Measurements from ENCODE around the gene MAPRE2. TPM values are rescaled to one million over a fixed set of nuclear protein-coding genes. Genes with fewer than 3 reads are reported as not detected.

MAPRE2 gene
- total and polyA plus RNA-seq, 2 experiments from 2014 or later = 11.2 to 16.1 TPM

DNA sequence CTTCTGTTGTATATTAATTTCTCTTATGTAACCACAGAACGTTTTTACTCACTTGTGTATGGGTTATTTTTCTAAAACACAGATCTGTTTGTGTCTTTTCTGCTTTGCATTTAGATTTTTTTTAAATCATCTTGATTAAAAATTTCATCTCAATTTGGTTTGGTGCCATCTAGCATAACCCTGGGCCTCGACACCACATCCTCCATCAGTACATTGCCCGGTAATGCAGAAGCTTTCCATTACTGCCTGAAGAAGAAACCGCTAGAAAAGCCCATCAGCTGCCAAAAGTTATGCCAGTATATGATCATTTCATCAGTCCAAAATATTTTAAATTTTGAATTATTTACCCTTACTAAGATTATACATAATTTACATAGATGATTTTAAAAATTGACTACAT lies 26.2 kb downstream of the MAPRE2 start:
- H3K36me3 ChIP-seq (ENCODE audit: low read depth) = no peaks in the 10 kb centered on the region
- H2AFZ ChIP-seq = no peak overlapping the region
- H3K4me2 ChIP-seq (ENCODE audit: unreplicated experiment) = no peak overlapping the region
- H3K9ac ChIP-seq = no peak overlapping the region
- H4K20me1 ChIP-seq (ENCODE audit: insufficient read depth) = no peaks in the 10 kb centered on the region
- H3K9me2 ChIP-seq (ENCODE audit: insufficient read depth) = no peaks in the 10 kb centered on the region
- H3K27me3 ChIP-seq (replicated peaks; ENCODE audit: insufficient read depth) = no peaks in the 10 kb centered on the region
- no peak for DNase-seq
- in situ Hi-C loops (cut with MboI) = no loop called here
- H3K27ac ChIP-seq = no peak overlapping the region
- WGBS, 2 experiments (ENCODE audit: low coverage in 1 of 2, low lambda C conversion rate in 2 of 2, missing lambda C conversion rate in 2 of 2) = 79 to 87% methylated on average over 4 of the region's 4 CpGs
- no peaks in the 10 kb centered on the region for H3K79me2 ChIP-seq (ENCODE audit: insufficient read depth)
- no peak for TF ChIP-seq EZH2 (IDR thresholded peaks at IDR 0.05; ENCODE audit: insufficient read depth, poor library complexity, severe bottlenecking)
- TF ChIP-seq EZH2phosphoT487 (IDR thresholded peaks at IDR 0.05; ENCODE audit: insufficient read depth, low read depth) = no peak
- H3K4me1 ChIP-seq (ENCODE audit: insufficient read depth) = no peaks in the 10 kb centered on the region
- no peak overlapping the region for H3K4me3 ChIP-seq
- no peaks in the 10 kb centered on the region for H3F3A ChIP-seq (ENCODE audit: insufficient read depth)
- no peaks in the 10 kb centered on the region for H3K9me3 ChIP-seq (ENCODE audit: low read depth)

DNA sequence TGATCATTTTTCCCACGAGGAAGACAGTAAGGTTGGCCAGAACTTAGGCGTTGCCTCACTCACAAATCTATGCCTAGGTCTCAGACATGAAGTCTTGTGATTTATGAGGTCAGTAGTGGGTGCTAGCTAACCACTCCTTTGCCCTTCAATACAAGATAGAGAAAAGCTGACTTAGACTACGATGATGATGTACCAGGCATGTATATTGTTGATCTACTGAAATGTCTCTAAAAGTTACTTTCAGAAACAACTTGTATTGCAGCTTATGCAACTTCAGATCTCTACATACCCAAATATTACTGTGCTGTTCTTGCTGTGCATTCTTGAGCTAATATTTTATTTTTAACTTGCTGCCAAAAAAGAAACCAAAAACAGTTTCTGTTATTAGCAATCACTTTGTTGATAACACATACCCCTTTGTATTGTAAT lies 30.6 kb downstream of the MAPRE2 start:
- Histone ChIP-seq H3K79me2 (ENCODE audit: insufficient read depth) (no peaks in the 10 kb centered on the region), H3K27ac (no peak overlapping the region), H3K9ac (no peak overlapping the region), H3K4me3 (no peak overlapping the region), H3K36me3 (ENCODE audit: low read depth) (no peaks in the 10 kb centered on the region), H2AFZ (no peak overlapping the region), H4K20me1 (ENCODE audit: insufficient read depth) (no peaks in the 10 kb centered on the region), H3K4me2 (ENCODE audit: unreplicated experiment) (no peak overlapping the region), H3K27me3 (replicated peaks; ENCODE audit: insufficient read depth) (no peaks in the 10 kb centered on the region), H3K9me2 (ENCODE audit: insufficient read depth) (no peaks in the 10 kb centered on the region), H3K9me3 (ENCODE audit: low read depth) (no peaks in the 10 kb centered on the region), H3K4me1 (ENCODE audit: insufficient read depth) (peaks cover 27% of the 10 kb centered on the region), H3F3A (ENCODE audit: insufficient read depth) (peaks cover 2% of the 10 kb centered on the region; the same call in 1 of the 2 replicates)
- DNase-seq = no peak
- TF ChIP-seq EZH2phosphoT487 (IDR thresholded peaks at IDR 0.05; ENCODE audit: insufficient read depth, low read depth) (no peak), EZH2 (IDR thresholded peaks at IDR 0.05; ENCODE audit: insufficient read depth, poor library complexity, severe bottlenecking) (no peak)
- 69% methylated on average over 3 of the region's 3 CpGs for WGBS, 2 experiments (ENCODE audit: low coverage in 1 of 2, low lambda C conversion rate in 2 of 2, missing lambda C conversion rate in 2 of 2)
- in situ Hi-C loops (cut with MboI) = no loop called here

DNA sequence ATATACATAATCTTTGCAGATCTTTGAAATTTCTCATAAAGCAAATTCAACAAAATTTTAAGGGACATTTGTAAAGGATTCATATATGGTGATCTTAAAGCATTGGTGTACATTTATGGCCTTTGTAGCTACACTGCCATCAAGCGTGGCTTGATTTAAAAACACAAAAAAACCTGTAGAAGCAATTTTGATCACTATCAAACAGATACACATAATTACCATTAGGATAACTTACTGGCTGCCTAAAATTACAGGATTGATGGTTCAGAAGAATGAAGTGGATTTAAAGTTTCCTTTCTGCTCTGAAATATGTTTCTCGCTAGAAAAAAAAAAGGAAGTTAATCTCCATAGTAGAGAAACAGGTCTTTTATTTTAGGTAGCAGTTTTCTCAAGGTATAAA lies 31.4 kb downstream of the MAPRE2 start:
- H3K9me3 ChIP-seq (ENCODE audit: low read depth) = no peaks in the 10 kb centered on the region
- no peaks in the 10 kb centered on the region for H4K20me1 ChIP-seq (ENCODE audit: insufficient read depth)
- TF ChIP-seq EZH2phosphoT487 (IDR thresholded peaks at IDR 0.05; ENCODE audit: insufficient read depth, low read depth) (no peak), EZH2 (IDR thresholded peaks at IDR 0.05; ENCODE audit: insufficient read depth, poor library complexity, severe bottlenecking) (no peak)
- no peaks in the 10 kb centered on the region for H3K79me2 ChIP-seq (ENCODE audit: insufficient read depth)
- H3K36me3 ChIP-seq (ENCODE audit: low read depth) = no peaks in the 10 kb centered on the region
- H3F3A ChIP-seq (ENCODE audit: insufficient read depth) = peaks cover 7% of the 10 kb centered on the region; the same call in 1 of the 2 replicates
- H3K27me3 ChIP-seq (replicated peaks; ENCODE audit: insufficient read depth) = no peaks in the 10 kb centered on the region
- H3K4me2 ChIP-seq (ENCODE audit: unreplicated experiment) = no peak overlapping the region
- no peak for DNase-seq
- no peak overlapping the region for H3K27ac ChIP-seq
- H3K9ac ChIP-seq = no peak overlapping the region
- H2AFZ ChIP-seq = no peak overlapping the region
- WGBS, 2 experiments (ENCODE audit: low coverage in 1 of 2, low lambda C conversion rate in 2 of 2, missing lambda C conversion rate in 2 of 2) = 95 to 98% methylated on average over 2 of the region's 2 CpGs
- in situ Hi-C loops (cut with MboI) = no loop called here
- peaks cover 30% of the 10 kb centered on the region for H3K4me1 ChIP-seq (ENCODE audit: insufficient read depth)
- H3K9me2 ChIP-seq (ENCODE audit: insufficient read depth) = no peaks in the 10 kb centered on the region
- H3K4me3 ChIP-seq = no peak overlapping the region

DNA sequence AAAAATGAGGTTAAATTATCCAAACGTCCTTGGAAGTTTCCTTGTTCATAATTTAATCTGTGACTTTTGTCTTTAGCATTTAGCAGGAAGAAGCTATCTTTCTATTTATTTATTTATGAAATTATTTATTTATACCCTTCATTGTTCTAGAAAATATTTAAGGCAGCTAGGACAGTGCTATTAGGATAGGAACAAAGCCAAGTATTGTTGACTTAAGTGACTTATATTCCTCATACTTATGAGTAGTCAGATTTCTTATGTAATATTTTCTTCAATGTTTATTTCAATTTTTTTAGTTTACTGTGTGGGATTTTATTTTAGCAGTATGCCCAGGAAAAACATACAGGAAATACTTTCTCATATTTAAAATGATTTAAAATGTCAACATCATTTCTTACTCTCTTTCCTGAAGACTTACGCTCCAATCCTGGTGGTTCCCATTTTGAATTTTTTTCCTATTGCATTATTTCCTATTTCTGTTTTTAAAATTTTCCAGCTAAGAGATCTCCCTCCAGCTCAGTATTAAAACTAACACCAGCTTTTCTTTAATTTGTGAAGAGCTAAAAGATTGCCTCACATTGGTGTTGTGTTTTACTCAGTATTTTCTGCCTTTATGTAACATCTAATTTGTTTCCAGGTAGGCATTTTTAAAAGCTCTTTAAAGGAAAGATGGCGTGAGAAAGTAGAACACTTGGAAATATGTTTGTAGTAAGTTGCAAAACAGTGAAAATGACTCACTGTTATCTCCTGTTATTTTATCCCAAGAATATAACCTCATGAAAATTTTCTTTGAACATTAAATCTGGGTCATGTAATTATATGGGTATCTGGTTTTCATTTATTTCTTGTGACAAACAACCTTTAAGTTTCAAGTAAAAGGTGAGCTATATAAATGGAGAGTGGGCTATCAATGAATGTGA lies 32.2 kb downstream of the MAPRE2 start:
- in situ Hi-C loops (cut with MboI) = no loop called here
- 48 to 52% methylated on average over 3 of the region's 3 CpGs for WGBS, 2 experiments (ENCODE audit: low coverage in 1 of 2, low lambda C conversion rate in 2 of 2, missing lambda C conversion rate in 2 of 2)
- H3K4me1 ChIP-seq (ENCODE audit: insufficient read depth) = peaks cover 30% of the 10 kb centered on the region
- H3F3A ChIP-seq (ENCODE audit: insufficient read depth) = peaks cover 7% of the 10 kb centered on the region; the same call in 1 of the 2 replicates
- H2AFZ ChIP-seq = peak overlapping the region; percentile 56
- no peak for TF ChIP-seq EZH2 (IDR thresholded peaks at IDR 0.05; ENCODE audit: insufficient read depth, poor library complexity, severe bottlenecking)
- no peak for TF ChIP-seq EZH2phosphoT487 (IDR thresholded peaks at IDR 0.05; ENCODE audit: insufficient read depth, low read depth)
- no peaks in the 10 kb centered on the region for H3K9me2 ChIP-seq (ENCODE audit: insufficient read depth)
- peak; percentile 71 for DNase-seq
- peak overlapping the region; percentile 60 for H3K9ac ChIP-seq
- H3K36me3 ChIP-seq (ENCODE audit: low read depth) = no peaks in the 10 kb centered on the region
- no peaks in the 10 kb centered on the region for H4K20me1 ChIP-seq (ENCODE audit: insufficient read depth)
- H3K9me3 ChIP-seq (ENCODE audit: low read depth) = no peaks in the 10 kb centered on the region
- H3K4me3 ChIP-seq = 0 out of 2 replicates have a peak overlapping the region, but pooled peaks have one; percentile 16
- H3K4me2 ChIP-seq (ENCODE audit: unreplicated experiment) = peak overlapping the region; percentile 60
- H3K79me2 ChIP-seq (ENCODE audit: insufficient read depth) = no peaks in the 10 kb centered on the region
- peak overlapping the region; percentile 81 for H3K27ac ChIP-seq
- H3K27me3 ChIP-seq (replicated peaks; ENCODE audit: insufficient read depth) = no peaks in the 10 kb centered on the region
